ENCODE data around the gene FAM200A.
"Not testable (repeated sequence)": the region's sequence is repeated elsewhere in the genome, so short reads cannot be mapped to it uniquely, and the experiment has no call there.

Gene FAM200A

GRCh38 chr7:99559175-99559915 lies 7.4 kb upstream of the FAM200A start:
- peak; percentile 60 for DNase-seq

DNA sequence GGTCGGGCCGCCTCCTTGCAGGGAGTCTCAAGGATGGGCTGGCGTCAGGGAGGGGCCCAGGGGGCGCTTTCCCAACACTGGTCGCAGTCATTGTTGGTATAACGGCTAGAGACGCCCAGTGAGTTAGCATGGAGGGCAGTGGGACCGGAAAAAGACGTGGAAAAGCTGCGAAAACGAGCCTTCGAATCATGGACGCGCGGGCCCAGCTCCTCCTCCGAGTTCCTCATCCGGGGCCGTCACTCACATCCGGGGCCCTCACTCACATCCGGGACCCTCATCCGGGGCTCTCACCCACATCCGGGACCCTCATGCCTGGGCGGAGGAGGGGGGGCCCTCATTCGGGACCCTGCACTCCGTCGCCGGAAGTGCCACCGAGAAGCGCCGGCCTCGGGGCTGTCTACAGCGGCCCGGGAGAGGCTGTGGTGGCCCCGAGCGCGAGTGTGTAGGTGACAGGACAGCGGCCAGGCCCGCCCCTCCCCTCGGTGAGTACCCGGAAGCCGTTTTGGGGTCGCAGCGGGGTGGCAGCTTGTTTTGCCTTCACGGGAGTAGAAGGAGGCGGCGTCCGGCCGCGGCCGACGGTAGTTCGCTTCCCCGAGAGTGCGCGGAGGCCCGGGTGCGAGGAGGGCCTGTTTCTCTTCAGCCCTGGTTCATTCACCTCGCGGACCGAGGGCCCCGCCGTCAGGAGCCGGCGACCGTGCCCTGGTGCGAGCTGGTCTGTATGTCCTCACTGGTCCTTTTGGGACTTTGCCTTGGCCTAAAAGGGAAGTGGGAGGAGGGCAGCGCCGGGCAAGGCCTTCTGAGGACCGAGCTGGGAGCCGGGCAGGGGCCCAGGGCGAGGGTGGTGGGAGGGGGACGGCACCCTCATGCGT lies 6.6 kb upstream of the FAM200A start, which contains the start of gene ZNF655:
TSS of gene ZNF655 (plus strand) at position 337 of the 869 bp plus-strand sequence. CDS start 1,918 bp downstream, outside the sequence.
- peak; percentile 95 for DNase-seq

GRCh38 chr7:99557940-99558305 lies 6.0 kb upstream of the FAM200A start:
- no peak for DNase-seq

- DNase-seq, result no peak
Measured at GRCh38 chr7:99557196-99557607, 5.3 kb upstream of the FAM200A start.

- no peak for DNase-seq
Measured at GRCh38 chr7:99554939-99555338, 3.0 kb upstream of the FAM200A start.

- DNase-seq, result no peak
Measured at GRCh38 chr7:99553039-99553438, 1.1 kb upstream of the FAM200A start.

- DNase-seq, result no peak
Measured at GRCh38 chr7:99551334-99551733, 580 bp downstream of the FAM200A start.

DNA sequence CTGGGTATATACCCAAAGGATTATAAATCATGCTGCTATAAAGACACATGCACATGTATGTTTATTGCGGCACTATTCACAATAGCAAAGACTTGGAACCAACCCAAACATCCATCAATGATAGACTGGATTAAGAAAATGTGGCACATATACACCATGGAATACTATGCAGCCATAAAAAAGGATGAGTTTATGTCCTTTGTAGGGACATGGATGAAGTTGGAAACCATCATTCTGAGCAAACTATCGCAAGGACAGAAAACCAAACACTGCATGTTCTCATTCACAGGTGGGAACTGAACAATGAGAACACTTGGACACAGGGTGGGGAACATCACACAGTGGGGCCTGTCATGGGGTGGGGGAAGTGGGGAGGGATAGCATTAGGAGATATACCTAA lies 2.4 kb downstream of the FAM200A start:
- not testable (repeated sequence) for DNase-seq

GRCh38 chr7:99545308-99545707 lies 6.6 kb downstream of the FAM200A start:
- DNase-seq, result not testable (repeated sequence)

DNA sequence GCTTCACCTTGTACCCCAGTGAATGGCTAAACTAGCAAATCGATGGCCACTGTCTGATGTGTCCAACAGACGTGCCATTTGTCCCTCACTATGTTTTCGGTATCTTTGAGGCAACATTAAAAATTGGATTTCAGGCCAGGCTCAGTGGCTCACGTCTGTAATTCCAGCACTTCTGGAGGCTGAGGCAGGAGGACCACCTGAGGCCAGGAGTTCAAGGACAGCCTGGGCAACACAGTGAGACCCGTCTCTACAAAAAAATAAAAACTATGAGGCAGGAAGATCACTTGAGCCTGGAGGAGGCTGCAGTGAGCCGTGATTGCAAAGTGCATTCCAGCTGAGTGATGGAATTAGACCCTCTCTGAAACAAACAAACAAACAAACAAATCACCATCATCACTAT lies 8.0 kb downstream of the FAM200A start:
- no peak for DNase-seq

DNA sequence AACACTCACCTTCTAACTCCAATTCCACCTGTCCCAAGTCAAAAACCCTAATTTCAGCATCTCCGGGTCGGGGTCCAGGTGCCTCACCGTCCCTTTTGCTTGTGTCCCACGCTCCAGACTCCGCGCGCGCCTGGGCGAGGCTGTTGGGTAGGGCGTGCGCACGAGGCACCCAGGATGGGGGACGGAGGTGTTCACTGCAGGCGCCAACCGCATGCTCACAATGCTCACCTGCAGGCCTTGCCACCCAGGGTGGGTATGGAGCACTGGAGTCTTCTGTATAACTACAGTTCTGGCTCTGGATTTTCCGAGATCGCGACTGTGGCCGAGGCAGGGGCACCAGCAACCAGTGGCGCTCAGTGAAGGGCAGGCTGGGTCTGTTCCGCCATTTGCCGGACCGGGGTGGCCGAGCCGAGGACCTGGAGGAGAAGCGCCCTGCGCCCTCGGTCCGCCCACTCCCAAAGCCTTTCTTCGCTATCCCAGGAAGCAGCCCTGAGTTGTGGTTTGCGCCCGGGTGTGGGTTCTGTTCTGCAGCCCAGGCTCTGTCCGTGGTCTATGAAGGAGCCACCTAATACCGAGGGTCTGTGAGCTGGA lies 8.7 kb downstream of the FAM200A start:
- DNase-seq, result no peak

- no peak for DNase-seq
Measured at GRCh38 chr7:99541212-99541611, 10.7 kb downstream of the FAM200A start.

DNA sequence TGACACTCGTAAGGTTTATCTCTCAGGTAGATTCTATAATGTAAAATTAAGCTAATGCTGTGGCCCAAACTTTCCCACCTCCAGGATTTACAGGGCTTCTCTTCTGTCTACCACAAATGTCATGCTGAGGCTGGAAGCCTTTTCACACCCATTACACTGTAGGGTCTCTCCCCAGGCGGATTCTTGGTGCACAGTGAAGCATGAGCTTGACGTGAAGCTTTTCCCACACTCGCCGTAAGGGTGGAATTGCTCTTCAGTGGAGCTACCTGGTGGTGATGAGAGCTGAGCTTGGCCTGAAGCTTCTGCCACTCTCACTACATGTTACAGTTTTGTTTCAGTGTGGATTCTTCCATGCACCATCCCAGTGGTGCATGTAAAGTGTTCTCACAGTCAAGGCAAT lies 11.4 kb downstream of the FAM200A start:
- DNase-seq, result no peak

GRCh38 chr7:99539213-99539811 lies 12.6 kb downstream of the FAM200A start:
- no peak for DNase-seq

DNA sequence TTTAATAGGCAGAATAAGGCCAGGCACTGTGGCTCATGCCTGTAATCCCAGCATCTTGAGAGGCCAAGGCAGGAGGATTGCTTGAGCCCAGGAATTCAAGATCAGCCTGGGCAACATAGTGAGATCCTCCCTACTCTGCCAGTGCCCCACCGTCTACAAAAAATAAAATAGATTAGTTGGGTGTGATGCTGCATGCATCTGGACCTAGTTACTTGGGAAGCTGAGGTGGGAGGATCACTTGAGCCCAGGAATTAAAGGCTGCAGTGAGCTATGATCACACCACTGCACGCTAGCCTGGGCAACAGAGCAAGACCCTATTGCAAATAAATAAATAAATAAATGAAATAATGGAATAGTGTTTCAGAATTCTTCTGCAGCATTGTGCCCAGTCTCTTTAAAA lies 16.2 kb downstream of the FAM200A start:
- no peak for DNase-seq

- DNase-seq, result no peak
Measured at GRCh38 chr7:99531354-99531765, 20.6 kb downstream of the FAM200A start.

GRCh38 chr7:99525713-99526440 lies 26.0 kb downstream of the FAM200A start:
- no peak for DNase-seq

- no peak for DNase-seq
Measured at GRCh38 chr7:99521399-99521798, 30.5 kb downstream of the FAM200A start.

GRCh38 chr7:99514050-99514449 lies 37.9 kb downstream of the FAM200A start:
- DNase-seq, result peak; percentile 38

- DNase-seq, result no peak
Measured at GRCh38 chr7:99505324-99505662, 46.6 kb downstream of the FAM200A start.

- DNase-seq, result peak; percentile 98
Measured at GRCh38 chr7:99504603-99505323, 47.2 kb downstream of the FAM200A start, which contains the start of gene ZKSCAN5. Gene ZKSCAN5 (plus strand): TSS chr7:99504662. CDS start chr7:99506045, 1,383 bp downstream.

- DNase-seq, result no peak
Measured at GRCh38 chr7:99504281-99504602, 47.7 kb downstream of the FAM200A start.
